ENCODE results near the gene LRRC49.

LRRC49 gene

GRCh38 chr15:71054286-71054952, 161.8 kb downstream of the LRRC49 start:
- DNase-seq: no peak

- DNase-seq: no peak
Measured at GRCh38 chr15:71055461-71055860, 162.8 kb downstream of the LRRC49 start.

GRCh38 chr15:71056111-71056510, 163.5 kb downstream of the LRRC49 start:
- DNase-seq: no peak

GRCh38 chr15:71057143-71057542, 164.5 kb downstream of the LRRC49 start:
- no peak for DNase-seq

GRCh38 chr15:71057581-71057980, 165.0 kb downstream of the LRRC49 start:
- DNase-seq: no peak

- no peak for DNase-seq
Measured at GRCh38 chr15:71060983-71061382, 168.4 kb downstream of the LRRC49 start.

- DNase-seq: no peak
Measured at GRCh38 chr15:71066983-71067382, 174.4 kb downstream of the LRRC49 start.

GRCh38 chr15:71069693-71070092, 177.1 kb downstream of the LRRC49 start:
- DNase-seq: no peak

- no peak for DNase-seq
Measured at GRCh38 chr15:71071529-71071928, 178.9 kb downstream of the LRRC49 start.

- DNase-seq: no peak
Measured at GRCh38 chr15:71072423-71072822, 179.8 kb downstream of the LRRC49 start.

- DNase-seq: no peak
Measured at GRCh38 chr15:71078506-71079207, 186.0 kb downstream of the LRRC49 start.

- no peak for DNase-seq
Measured at GRCh38 chr15:71079208-71080044, 186.8 kb downstream of the LRRC49 start.

- DNase-seq: no peak
Measured at GRCh38 chr15:71080166-71080565, 187.5 kb downstream of the LRRC49 start.

GRCh38 chr15:71080705-71081104, 188.1 kb downstream of the LRRC49 start:
- DNase-seq: no peak

- DNase-seq: no peak
Measured at GRCh38 chr15:71082803-71083202, 190.2 kb downstream of the LRRC49 start.

- no peak for DNase-seq
Measured at GRCh38 chr15:71083349-71083748, 190.7 kb downstream of the LRRC49 start.

- no peak for DNase-seq
Measured at GRCh38 chr15:71084264-71084663, 191.6 kb downstream of the LRRC49 start.

- DNase-seq: no peak
Measured at GRCh38 chr15:71085809-71086208, 193.2 kb downstream of the LRRC49 start.

GRCh38 chr15:71088155-71088554, 195.5 kb downstream of the LRRC49 start:
- DNase-seq: no peak

- DNase-seq: no peak
Measured at GRCh38 chr15:71088683-71089082, 196.1 kb downstream of the LRRC49 start.

GRCh38 chr15:71089801-71090200, 197.2 kb downstream of the LRRC49 start:
- DNase-seq: no peak

GRCh38 chr15:71091601-71092000, 199.0 kb downstream of the LRRC49 start:
- DNase-seq: no peak

- no peak for DNase-seq
Measured at GRCh38 chr15:71092056-71092600, 199.5 kb downstream of the LRRC49 start.
